OCI-LY7 (cell line): ENCODE results near the gene TSSK3. TPM values are rescaled to one million over a fixed set of nuclear protein-coding genes. Genes with fewer than 3 reads are reported as not detected.

Experiments
- Bru-seq: library from RNA; stranded (reverse); fragments of 400-500 nt; gene quantifications from one replicate; lab custom pipeline; 2021; lab: Mats Ljungman, UMichigan
- BruChase-seq, 2 experiments: library from RNA; stranded (reverse); fragments of 400-500 nt; gene quantifications; one replicate each; lab custom pipeline; 2021; lab: Mats Ljungman, UMichigan
- BruUV-seq: library from RNA; stranded (reverse); fragments of 400-500 nt; replicated peaks from 2 replicates; lab custom pipeline; 2021; lab: Mats Ljungman, UMichigan
- CTCF ChIA-PET: fragments of 300-600 bp; sonication (Branson Sonifier 250); formaldehyde crosslinking; loops from one replicate; lab custom pipeline; 2022; ENCODE audit warnings: antibody characterized with exemption; ENCODE audit not compliant: unreplicated experiment; lab: Charles Lee
- POLR2A ChIA-PET: fragments of 300-600 bp; sonication (Branson Sonifier 250); formaldehyde crosslinking; loops from one replicate; lab custom pipeline; 2022; ENCODE audit warnings: antibody characterized with exemption; lab: Charles Lee
- DNase-seq: peaks from one replicate; pipeline ENCODE4 v3.0.0-alpha.2; 2015; ENCODE audit warnings: low spot score
- H2AFZ ChIP-seq: fragments of 200-600 bp; sonication (generic), shearing (Covaris generic); 2 replicates; pipeline ENCODE4 v1.6.1; 2014; ENCODE audit warnings: mild to moderate bottlenecking, antibody characterized with exemption, low read length, moderate library complexity
- H3K27ac ChIP-seq: fragments of 200-600 bp; sonication (generic); 2 replicates; pipeline ENCODE4 v1.5.1; 2014; ENCODE audit warnings: mixed run types, low read depth, mild to moderate bottlenecking, moderate library complexity, low read length, inconsistent platforms; ENCODE audit not compliant: poor library complexity, severe bottlenecking
- H3K36me3 ChIP-seq: fragments of 200-600 bp; sonication (generic); 2 replicates; pipeline ENCODE4 v1.6.1; 2014; ENCODE audit warnings: mild to moderate bottlenecking, antibody characterized with exemption, low read length, moderate library complexity, mixed read lengths; ENCODE audit not compliant: insufficient read depth
- H3K4me1 ChIP-seq: fragments of 200-600 bp; sonication (generic); 2 replicates; pipeline ENCODE4 v1.5.1; 2014; ENCODE audit warnings: mild to moderate bottlenecking, low read length; ENCODE audit not compliant: insufficient read depth, poor library complexity, severe bottlenecking
- H3K4me2 ChIP-seq: fragments of 200-600 bp; sonication (generic); 2 replicates; pipeline ENCODE4 v1.6.1; 2014; ENCODE audit warnings: mild to moderate bottlenecking, low read length
- H3K4me3 ChIP-seq: fragments of 200-600 bp; sonication (generic); 2 replicates; pipeline ENCODE4 v1.5.1; 2014; ENCODE audit warnings: mild to moderate bottlenecking, low read depth, low read length; ENCODE audit not compliant: poor library complexity, severe bottlenecking
- H3K79me2 ChIP-seq: fragments of 200-600 bp; sonication (generic); 2 replicates; pipeline ENCODE4 v1.6.1; 2016; ENCODE audit warnings: low read depth, mild to moderate bottlenecking, low read length, moderate library complexity, mixed read lengths; ENCODE audit not compliant: insufficient read depth
- H3K9me2 ChIP-seq: fragments of 200-600 bp; sonication (generic); 2 replicates; pipeline ENCODE4 v1.6.1; 2016; ENCODE audit warnings: mild to moderate bottlenecking, low read length, mixed read lengths; ENCODE audit not compliant: insufficient read depth
- H3K9me3 ChIP-seq: fragments of 200-600 bp; sonication (generic); 2 replicates; pipeline ENCODE4 v1.6.1; 2014; ENCODE audit warnings: mild to moderate bottlenecking, mixed run types, low read length, mixed read lengths
- H4K20me1 ChIP-seq: fragments of 200-600 bp; sonication (generic); 2 replicates; pipeline ENCODE4 v1.6.1; 2014; ENCODE audit warnings: mild to moderate bottlenecking, antibody characterized with exemption, low read length, moderate library complexity, mixed read lengths; ENCODE audit not compliant: insufficient read depth
- CTCF ChIP-seq: fragments of 200-600 bp; sonication (generic); conservative IDR thresholded peaks from 2 replicates; pipeline ENCODE4 v1.5.1; 2014; ENCODE audit warnings: mild to moderate bottlenecking, antibody characterized with exemption, low read length, moderate library complexity, mixed read lengths
- EZH2phosphoT487 ChIP-seq: fragments of 200-600 bp; sonication (generic); IDR thresholded peaks from 2 replicates; pipeline ENCODE4 v1.6.1; 2018; ENCODE audit warnings: low read depth, borderline replicate concordance, mild to moderate bottlenecking, mixed run types, antibody characterized with exemption, low read length, moderate library complexity, mixed read lengths
- intact Hi-C: fragments of 100-400 bp; cut with micrococcal nuclease; formaldehyde crosslinking; loops from one replicate; pipeline ENCODE4 v1.10.0; 2022; ENCODE audit not compliant: unreplicated experiment
- long read RNA-seq: library from polyadenylated mRNA; stranded (forward); transcript quantifications from one replicate; pipeline ENCODE4 v2.0.0, GENCODE V29; 2022
- total RNA-seq, 2 experiments: library from RNA; depleted of rRNA in 1 of 2; stranded (reverse); fragments of >200 nt in 1 of 2; shearing (Covaris generic) in 1 of 2; gene quantifications; 2 replicates each; pipeline ENCODE4 v1.2.3, GENCODE V29; 2014 to 2022

The TSSK3 gene
- total RNA-seq (2014; rRNA removed; shearing (Covaris generic)) (1.1 and 2.0 TPM in 2 replicates), total RNA-seq (2022) (7.8 and 10.1 TPM in 2 replicates), Bru-seq, nascent RNA (percentile 42 among the genes with signal in this experiment), BruChase-seq, experiment 1, labeled RNA remaining after a 6-hour chase (percentile 41 among the genes with signal in this experiment), BruChase-seq, experiment 2, labeled RNA remaining after a 2-hour chase (percentile 27 among the genes with signal in this experiment)
- long read RNA-seq, partial matches to known transcripts: 0 of 7 reads
- long read RNA-seq, other reads (novel, unspliced or antisense): 7 of 7 reads

GRCh38 chr1:32362474-32363313, at the start of gene TSSK3, which contains the start of gene FAM229A:
TSS of gene TSSK3 (plus strand) at chr1:32362539. CDS start at chr1:32362702, 163 bp downstream.
TSS of gene FAM229A (minus strand) at chr1:32362485. CDS start at chr1:32362091, 394 bp downstream.
- no peak for DNase-seq
- POLR2A ChIA-PET: no interaction called here
- H3K4me2 ChIP-seq: no peak within 1 kb of the TSS
- H3K9me2 ChIP-seq: no peaks in the 10 kb centered on the region
- CTCF ChIA-PET: no interaction called here
- BruUV-seq: no TSS peak
- no peaks in the 10 kb centered on the region for H3K9me3 ChIP-seq
- H3K36me3 ChIP-seq: peaks cover 7% of the 10 kb centered on the region; the same call in 1 of the 2 replicates
- H3K79me2 ChIP-seq: no peaks in the 10 kb centered on the region
- H3K27ac ChIP-seq: no peak within 1 kb of the TSS
- H4K20me1 ChIP-seq: no peaks in the 10 kb centered on the region
- peaks cover 15% of the 10 kb centered on the region for H3K4me1 ChIP-seq
- TF ChIP-seq CTCF (no peak), EZH2phosphoT487 (no peak)
- H3K4me3 ChIP-seq: no peak within 1 kb of the TSS
- H2AFZ ChIP-seq: no peak within 1 kb of the TSS
- intact Hi-C loops: no loop called here

GRCh38 chr1:32316903-32317277, 45.4 kb upstream of the TSSK3 start:
- peak overlapping the region; percentile 62 for H3K4me2 ChIP-seq
- H3K9me2 ChIP-seq: no peaks in the 10 kb centered on the region
- peak overlapping the region; percentile 40 for H3K4me3 ChIP-seq
- peaks cover 77% of the 10 kb centered on the region for H3K79me2 ChIP-seq
- H4K20me1 ChIP-seq: no peaks in the 10 kb centered on the region
- TF ChIP-seq EZH2phosphoT487 (no peak), CTCF (no peak)
- BruUV-seq: no TSS peak
- H3K36me3 ChIP-seq: peaks cover 70% of the 10 kb centered on the region
- peak overlapping the region; percentile 86 for H3K27ac ChIP-seq
- intact Hi-C loops: loop anchor here (1.0 to 2.0 kb wide), 4 partner anchors 25 to 102 kb away; partner anchors contain the start of genes EIF3I, HDAC1 and TMEM234
- no peak overlapping the region; the same call in 1 of the 2 replicates for H2AFZ ChIP-seq
- POLR2A ChIA-PET: interaction anchor here (0.6 to 2.1 kb wide), 14 partner anchors 11 to 74 kb away, joined by 3 to 6 read pairs (median 4); partner anchors contain the start of gene LCK
- H3K9me3 ChIP-seq: no peaks in the 10 kb centered on the region; the same call in 1 of the 2 replicates
- peak; percentile 74 for DNase-seq
- CTCF ChIA-PET: interaction anchor here (0.6 to 2.8 kb wide), 2 partner anchors 101 to 106 kb away, joined by 5 to 10 read pairs; no protein-coding TSS in a partner anchor
- H3K4me1 ChIP-seq: peaks cover 81% of the 10 kb centered on the region
